ENCODE data around the gene FOSL2. TPM values are rescaled to one million over a fixed set of nuclear protein-coding genes. Genes with fewer than 3 reads are reported as not detected.

Gene FOSL2
- polyA plus RNA-seq, 1 of the 3 experiments (the other 2 are of a cell fraction), result 41.7 TPM

DNA sequence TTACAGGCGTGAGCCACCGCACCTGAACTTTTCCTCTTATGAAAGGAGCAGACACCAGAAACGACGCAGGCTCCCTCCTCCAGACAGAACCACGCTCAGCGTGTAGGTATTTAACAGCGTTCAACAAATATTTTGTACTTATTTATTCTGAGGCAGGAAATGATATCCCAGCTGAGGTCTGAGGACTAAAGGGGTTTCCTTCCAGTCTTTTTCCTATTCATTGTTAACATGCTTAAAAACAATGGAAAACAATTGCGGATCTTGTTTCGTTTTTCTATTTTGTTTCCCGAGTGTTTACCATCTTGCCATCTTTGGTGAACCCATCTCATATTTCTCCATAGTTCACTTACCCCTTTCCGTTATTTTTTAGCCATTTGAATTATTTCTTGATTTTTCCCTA is 43.7 kb upstream of the FOSL2 start:
- no peak overlapping the region for H3K27ac ChIP-seq (ENCODE audit: low read depth in 2 of 2, low read length in 1 of 2)
- H3K4me3 ChIP-seq (ENCODE audit: low read depth in 2 of 2, low read length in 1 of 2), result no peak overlapping the region
- ChIA-PET POLR2A (interaction anchor here (0.7 kb wide), 1 partner anchor 41 kb away, joined by 3 read pairs; no protein-coding TSS in a partner anchor), CTCF (no interaction called here)
- peaks cover 0 to 41% of the 10 kb centered on the region in 2 experiments; a peak in 2 of 4 replicates for H3K4me1 ChIP-seq (ENCODE audit: control insufficient read depth in 1 of 2, insufficient read depth in 2 of 2, low read depth in 1 of 2, low read length in 1 of 2)
- no peak overlapping the region for H2AFZ ChIP-seq (ENCODE audit: low read depth)
- 96% methylated on average over 11 of the region's 11 CpGs for WGBS (ENCODE audit: low lambda C conversion rate)
- H3K36me3 ChIP-seq (replicated peaks in 1 of 2; ENCODE audit: control insufficient read depth in 1 of 2, insufficient read depth in 2 of 2, low read length in 1 of 2), result no peaks in the 10 kb centered on the region
- H3K9me2 ChIP-seq, result no peaks in the 10 kb centered on the region
- no peak for DNase-seq
- H3K79me2 ChIP-seq (ENCODE audit: insufficient read depth), result no peaks in the 10 kb centered on the region
- H3F3A ChIP-seq (replicated peaks; ENCODE audit: insufficient read depth), result no peaks in the 10 kb centered on the region
- no peaks in the 10 kb centered on the region for H3K27me3 ChIP-seq (ENCODE audit: insufficient read depth)
- H4K20me1 ChIP-seq (ENCODE audit: insufficient read depth), result no peaks in the 10 kb centered on the region
- no peak overlapping the region for H3K9ac ChIP-seq
- H3K9me3 ChIP-seq, result no peaks in the 10 kb centered on the region
- TF ChIP-seq ELF1 (IDR thresholded peaks at IDR 0.05) (no peak), TAF1 (IDR thresholded peaks at IDR 0.05; ENCODE audit: borderline replicate concordance, low read depth, low read length) (no peak), YY1 (IDR thresholded peaks at IDR 0.05; ENCODE audit: low read depth) (no peak), RFX5 (IDR thresholded peaks at IDR 0.05; ENCODE audit: low read length) (no peak), POLR2AphosphoS5 (IDR thresholded peaks at IDR 0.05; ENCODE audit: low read depth, low read length) (no peak), MXI1 (IDR thresholded peaks at IDR 0.05; ENCODE audit: low read depth, low read length) (no peak), SMC3 (IDR thresholded peaks at IDR 0.05; ENCODE audit: low read depth, low read length) (no peak), NFIC (IDR thresholded peaks at IDR 0.05; ENCODE audit: borderline replicate concordance) (no peak), CHD2 (IDR thresholded peaks at IDR 0.05; ENCODE audit: low read length, partially characterized antibody) (no peak), RAD21 (IDR thresholded peaks at IDR 0.05; ENCODE audit: low read length) (no peak)
- TF ChIP-seq, protein P1, sequence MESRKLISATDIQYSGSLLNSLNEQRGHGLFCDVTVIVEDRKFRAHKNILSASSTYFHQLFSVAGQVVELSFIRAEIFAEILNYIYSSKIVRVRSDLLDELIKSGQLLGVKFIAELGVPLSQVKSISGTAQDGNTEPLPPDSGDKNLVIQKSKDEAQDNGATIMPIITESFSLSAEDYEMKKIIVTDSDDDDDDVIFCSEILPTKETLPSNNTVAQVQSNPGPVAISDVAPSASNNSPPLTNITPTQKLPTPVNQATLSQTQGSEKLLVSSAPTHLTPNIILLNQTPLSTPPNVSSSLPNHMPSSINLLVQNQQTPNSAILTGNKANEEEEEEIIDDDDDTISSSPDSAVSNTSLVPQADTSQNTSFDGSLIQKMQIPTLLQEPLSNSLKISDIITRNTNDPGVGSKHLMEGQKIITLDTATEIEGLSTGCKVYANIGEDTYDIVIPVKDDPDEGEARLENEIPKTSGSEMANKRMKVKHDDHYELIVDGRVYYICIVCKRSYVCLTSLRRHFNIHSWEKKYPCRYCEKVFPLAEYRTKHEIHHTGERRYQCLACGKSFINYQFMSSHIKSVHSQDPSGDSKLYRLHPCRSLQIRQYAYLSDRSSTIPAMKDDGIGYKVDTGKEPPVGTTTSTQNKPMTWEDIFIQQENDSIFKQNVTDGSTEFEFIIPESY (IDR thresholded peaks at IDR 0.05; ENCODE audit: borderline replicate concordance, low read depth), result no peak
- TF ChIP-seq, protein P2, sequence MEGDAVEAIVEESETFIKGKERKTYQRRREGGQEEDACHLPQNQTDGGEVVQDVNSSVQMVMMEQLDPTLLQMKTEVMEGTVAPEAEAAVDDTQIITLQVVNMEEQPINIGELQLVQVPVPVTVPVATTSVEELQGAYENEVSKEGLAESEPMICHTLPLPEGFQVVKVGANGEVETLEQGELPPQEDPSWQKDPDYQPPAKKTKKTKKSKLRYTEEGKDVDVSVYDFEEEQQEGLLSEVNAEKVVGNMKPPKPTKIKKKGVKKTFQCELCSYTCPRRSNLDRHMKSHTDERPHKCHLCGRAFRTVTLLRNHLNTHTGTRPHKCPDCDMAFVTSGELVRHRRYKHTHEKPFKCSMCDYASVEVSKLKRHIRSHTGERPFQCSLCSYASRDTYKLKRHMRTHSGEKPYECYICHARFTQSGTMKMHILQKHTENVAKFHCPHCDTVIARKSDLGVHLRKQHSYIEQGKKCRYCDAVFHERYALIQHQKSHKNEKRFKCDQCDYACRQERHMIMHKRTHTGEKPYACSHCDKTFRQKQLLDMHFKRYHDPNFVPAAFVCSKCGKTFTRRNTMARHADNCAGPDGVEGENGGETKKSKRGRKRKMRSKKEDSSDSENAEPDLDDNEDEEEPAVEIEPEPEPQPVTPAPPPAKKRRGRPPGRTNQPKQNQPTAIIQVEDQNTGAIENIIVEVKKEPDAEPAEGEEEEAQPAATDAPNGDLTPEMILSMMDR (IDR thresholded peaks at IDR 0.05), result no peak
- H3K4me2 ChIP-seq, result no peak overlapping the region

DNA sequence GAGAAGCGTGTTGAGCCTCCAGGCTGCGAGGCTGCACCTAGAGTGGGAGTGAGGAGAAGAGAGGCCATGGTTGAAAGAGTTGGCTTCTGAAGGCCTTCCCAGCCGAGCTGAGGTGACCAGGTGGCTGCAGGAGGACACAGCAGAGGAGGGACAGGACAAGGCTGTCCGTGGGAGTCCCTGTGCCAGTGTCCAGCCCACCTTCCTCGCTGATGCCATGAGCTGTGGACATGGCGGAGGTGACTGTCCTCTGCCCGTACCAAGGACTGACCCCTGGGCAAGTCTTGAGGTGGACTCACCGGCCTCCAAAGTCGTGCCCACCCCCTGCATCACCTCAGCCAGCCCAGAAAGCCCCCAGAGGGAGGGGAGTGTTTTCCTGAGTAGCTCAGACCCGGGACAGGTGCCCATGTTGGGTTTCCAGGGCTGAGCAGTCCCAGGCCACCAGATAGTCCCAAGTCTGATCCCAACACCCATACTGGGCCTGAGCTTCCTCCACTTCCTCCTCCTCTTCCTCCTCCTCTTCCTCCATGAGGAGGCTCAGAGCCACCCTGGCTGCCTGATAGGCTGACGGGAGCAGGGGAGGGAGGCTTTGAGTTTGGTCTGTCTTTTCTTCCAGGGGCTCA is 43.0 kb upstream of the FOSL2 start:
- no peak overlapping the region for H3K4me2 ChIP-seq
- no peaks in the 10 kb centered on the region for H3K36me3 ChIP-seq (replicated peaks in 1 of 2; ENCODE audit: control insufficient read depth in 1 of 2, insufficient read depth in 2 of 2, low read length in 1 of 2)
- H3K4me3 ChIP-seq (ENCODE audit: low read depth in 2 of 2, low read length in 1 of 2), result no peak overlapping the region
- peaks cover 5% of the 10 kb centered on the region for H3F3A ChIP-seq (replicated peaks; ENCODE audit: insufficient read depth)
- H3K4me1 ChIP-seq (ENCODE audit: control insufficient read depth in 1 of 2, insufficient read depth in 2 of 2, low read depth in 1 of 2, low read length in 1 of 2), result peaks cover 0 to 37% of the 10 kb centered on the region in 2 experiments; a peak in 2 of 4 replicates
- 89% methylated on average over 7 of the region's 11 CpGs for WGBS (ENCODE audit: low lambda C conversion rate)
- H3K27me3 ChIP-seq (ENCODE audit: insufficient read depth), result no peaks in the 10 kb centered on the region
- POLR2A ChIA-PET, result interaction anchor here (0.7 kb wide), 1 partner anchor 41 kb away, joined by 3 read pairs; no protein-coding TSS in a partner anchor
- H3K79me2 ChIP-seq (ENCODE audit: insufficient read depth), result no peaks in the 10 kb centered on the region
- H3K9me2 ChIP-seq, result no peaks in the 10 kb centered on the region
- DNase-seq, result no peak
- H2AFZ ChIP-seq (ENCODE audit: low read depth), result no peak overlapping the region
- H4K20me1 ChIP-seq (ENCODE audit: insufficient read depth), result no peaks in the 10 kb centered on the region
- CTCF ChIA-PET, result interaction anchor here (0.9 to 1.6 kb wide), 4 partner anchors 9 to 595 kb away, joined by 3 to 6 read pairs (median 4); no protein-coding TSS in a partner anchor
- no peaks in the 10 kb centered on the region for H3K9me3 ChIP-seq
- no peak overlapping the region for H3K27ac ChIP-seq (ENCODE audit: low read depth in 2 of 2, low read length in 1 of 2)
- H3K9ac ChIP-seq, result no peak overlapping the region
- TF ChIP-seq TEAD4 (IDR thresholded peaks at IDR 0.05; ENCODE audit: borderline replicate concordance, insufficient read depth) (no peak), YY1 (IDR thresholded peaks at IDR 0.05; ENCODE audit: low read depth) (no peak), EP300 (IDR thresholded peaks at IDR 0.05; ENCODE audit: borderline replicate concordance in 1 of 2, low read depth in 1 of 2, low read length in 1 of 2) (no peak), MEF2A (IDR thresholded peaks at IDR 0.05; ENCODE audit: borderline replicate concordance, low read depth) (no peak), RXRA (IDR thresholded peaks at IDR 0.05; ENCODE audit: borderline replicate concordance, low read depth) (no peak), EZH2phosphoT487 (IDR thresholded peaks at IDR 0.05; ENCODE audit: borderline replicate concordance, low read depth) (no peak), RAD21 (IDR thresholded peaks at IDR 0.05; ENCODE audit: low read length) (no peak)
- TF ChIP-seq, protein P3, sequence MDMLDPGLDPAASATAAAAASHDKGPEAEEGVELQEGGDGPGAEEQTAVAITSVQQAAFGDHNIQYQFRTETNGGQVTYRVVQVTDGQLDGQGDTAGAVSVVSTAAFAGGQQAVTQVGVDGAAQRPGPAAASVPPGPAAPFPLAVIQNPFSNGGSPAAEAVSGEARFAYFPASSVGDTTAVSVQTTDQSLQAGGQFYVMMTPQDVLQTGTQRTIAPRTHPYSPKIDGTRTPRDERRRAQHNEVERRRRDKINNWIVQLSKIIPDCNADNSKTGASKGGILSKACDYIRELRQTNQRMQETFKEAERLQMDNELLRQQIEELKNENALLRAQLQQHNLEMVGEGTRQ (IDR thresholded peaks at IDR 0.05; ENCODE audit: borderline replicate concordance, low read depth, low read length), result no peak
- TF ChIP-seq, protein P4, sequence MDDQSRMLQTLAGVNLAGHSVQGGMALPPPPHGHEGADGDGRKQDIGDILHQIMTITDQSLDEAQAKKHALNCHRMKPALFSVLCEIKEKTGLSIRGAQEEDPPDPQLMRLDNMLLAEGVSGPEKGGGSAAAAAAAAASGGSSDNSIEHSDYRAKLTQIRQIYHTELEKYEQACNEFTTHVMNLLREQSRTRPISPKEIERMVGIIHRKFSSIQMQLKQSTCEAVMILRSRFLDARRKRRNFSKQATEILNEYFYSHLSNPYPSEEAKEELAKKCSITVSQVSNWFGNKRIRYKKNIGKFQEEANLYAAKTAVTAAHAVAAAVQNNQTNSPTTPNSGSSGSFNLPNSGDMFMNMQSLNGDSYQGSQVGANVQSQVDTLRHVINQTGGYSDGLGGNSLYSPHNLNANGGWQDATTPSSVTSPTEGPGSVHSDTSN (IDR thresholded peaks at IDR 0.05), result no peak
- TF ChIP-seq, protein P1 (IDR thresholded peaks at IDR 0.05; ENCODE audit: borderline replicate concordance, low read depth), result no peak
